ENCODE results near the gene TMEM178B. TPM values are rescaled to one million over a fixed set of nuclear protein-coding genes. Genes with fewer than 3 reads are reported as not detected.

The TMEM178B gene
- total RNA-seq, 1 experiment from 2014 or later = 0.11 TPM

GRCh38 chr7:141515941-141516340 lies 442.1 kb downstream of the TMEM178B start:
- ChIA-PET CTCF (interaction anchor here (0.7 kb wide), 1 partner anchor 90 kb away, joined by 3 read pairs; no protein-coding TSS in a partner anchor), POLR2A (no interaction called here)
- BruUV-seq (replicated peaks) = no TSS peak
- Mint-ChIP-seq H3K27ac (ENCODE audit: unreplicated experiment) (no peak overlapping the region), H3K4me3 (ENCODE audit: unreplicated experiment) (no peak overlapping the region), H3K36me3 (ENCODE audit: insufficient read depth, unreplicated experiment) (no peaks in the 10 kb centered on the region), H3K4me1 (ENCODE audit: low read depth, unreplicated experiment) (peaks cover 8% of the 10 kb centered on the region), H3K27me3 (ENCODE audit: insufficient read depth, unreplicated experiment) (peaks cover 42% of the 10 kb centered on the region), H3K9me3 (ENCODE audit: unreplicated experiment) (no peaks in the 10 kb centered on the region)
- H3K27me3 ChIP-seq (replicated peaks; ENCODE audit: control insufficient read depth, insufficient read depth, low read length) = no peaks in the 10 kb centered on the region
- no peaks in the 10 kb centered on the region for H3K36me3 ChIP-seq (ENCODE audit: control insufficient read depth, insufficient read depth, low read length)
- no peak for DNase-seq
- TF ChIP-seq CTCF (IDR thresholded peaks at IDR 0.05; ENCODE audit: insufficient read depth in 1 of 2, low read depth in 1 of 2, low read length in 1 of 2, severe bottlenecking in 1 of 2, unreplicated experiment in 1 of 2) = no peak
- no peak overlapping the region for H3K4me3 ChIP-seq (ENCODE audit: low read depth, low read length)
- H3K9me3 ChIP-seq = no peaks in the 10 kb centered on the region; the same call in 1 of the 2 replicates
- H3K4me1 ChIP-seq = no peaks in the 10 kb centered on the region
- intact Hi-C loops (cut with micrococcal nuclease; ENCODE audit: unreplicated experiment) = no loop called here

GRCh38 chr7:141519623-141520022 lies 445.8 kb downstream of the TMEM178B start:
- H3K27me3 Mint-ChIP-seq (ENCODE audit: insufficient read depth, unreplicated experiment) = peaks cover 25% of the 10 kb centered on the region
- H3K36me3 Mint-ChIP-seq (ENCODE audit: insufficient read depth, unreplicated experiment) = no peaks in the 10 kb centered on the region
- ChIA-PET POLR2A (no interaction called here), CTCF (no interaction called here)
- TF ChIP-seq CTCF (IDR thresholded peaks at IDR 0.05; ENCODE audit: insufficient read depth in 1 of 2, low read depth in 1 of 2, low read length in 1 of 2, severe bottlenecking in 1 of 2, unreplicated experiment in 1 of 2) = no peak
- no peak for DNase-seq
- Histone ChIP-seq H3K9me3 (no peaks in the 10 kb centered on the region), H3K27me3 (replicated peaks; ENCODE audit: control insufficient read depth, insufficient read depth, low read length) (no peaks in the 10 kb centered on the region), H3K4me1 (no peaks in the 10 kb centered on the region), H3K36me3 (ENCODE audit: control insufficient read depth, insufficient read depth, low read length) (no peaks in the 10 kb centered on the region), H3K4me3 (ENCODE audit: low read depth, low read length) (no peak overlapping the region)
- no peaks in the 10 kb centered on the region for H3K4me1 Mint-ChIP-seq (ENCODE audit: low read depth, unreplicated experiment)
- H3K27ac Mint-ChIP-seq (ENCODE audit: unreplicated experiment) = no peak overlapping the region
- intact Hi-C loops (cut with micrococcal nuclease; ENCODE audit: unreplicated experiment) = no loop called here
- H3K9me3 Mint-ChIP-seq (ENCODE audit: unreplicated experiment) = no peaks in the 10 kb centered on the region
- no peak overlapping the region for H3K4me3 Mint-ChIP-seq (ENCODE audit: unreplicated experiment)
- no TSS peak for BruUV-seq (replicated peaks)

GRCh38 chr7:141522657-141523342 lies 448.9 kb downstream of the TMEM178B start:
- intact Hi-C loops (cut with micrococcal nuclease; ENCODE audit: unreplicated experiment) = no loop called here
- POLR2A ChIA-PET = no interaction called here
- H3K9me3 Mint-ChIP-seq (ENCODE audit: unreplicated experiment) = no peaks in the 10 kb centered on the region

More at GRCh38 chr7:141522657-141523342, 448.9 kb downstream of the TMEM178B start:
- H3K4me3 Mint-ChIP-seq (ENCODE audit: unreplicated experiment) = no peak overlapping the region
- CTCF ChIA-PET = no interaction called here
- DNase-seq = no peak
- Histone ChIP-seq H3K4me1 (no peaks in the 10 kb centered on the region), H3K4me3 (ENCODE audit: low read depth, low read length) (no peak overlapping the region), H3K27me3 (replicated peaks; ENCODE audit: control insufficient read depth, insufficient read depth, low read length) (no peaks in the 10 kb centered on the region), H3K9me3 (no peaks in the 10 kb centered on the region), H3K36me3 (ENCODE audit: control insufficient read depth, insufficient read depth, low read length) (no peaks in the 10 kb centered on the region)
- no peak for TF ChIP-seq CTCF (IDR thresholded peaks at IDR 0.05; ENCODE audit: insufficient read depth in 1 of 2, low read depth in 1 of 2, low read length in 1 of 2, severe bottlenecking in 1 of 2, unreplicated experiment in 1 of 2)
- no TSS peak for BruUV-seq (replicated peaks)
- peaks cover 28% of the 10 kb centered on the region for H3K27me3 Mint-ChIP-seq (ENCODE audit: insufficient read depth, unreplicated experiment)
- no peaks in the 10 kb centered on the region for H3K4me1 Mint-ChIP-seq (ENCODE audit: low read depth, unreplicated experiment)
- H3K36me3 Mint-ChIP-seq (ENCODE audit: insufficient read depth, unreplicated experiment) = no peaks in the 10 kb centered on the region
- no peak overlapping the region for H3K27ac Mint-ChIP-seq (ENCODE audit: unreplicated experiment)

Measured in Caco-2 (cell line).